Osteocyte (in vitro differentiated cells): Measurements from ENCODE around the gene CPN2. TPM values are rescaled to one million over a fixed set of nuclear protein-coding genes. Genes with fewer than 3 reads are reported as not detected.

Source experiments
- DNase-seq: peaks from one replicate; pipeline ENCODE4 v3.0.0; 2021; ENCODE audit warnings: mixed read lengths; ENCODE audit not compliant: unreplicated experiment; ENCODE audit errors: extremely low spot score
- H3K27ac Mint-ChIP-seq: one replicate; pipeline ENCODE4 v1.8.0; 2021; ENCODE audit warnings: mild to moderate bottlenecking, mixed read lengths; ENCODE audit not compliant: unreplicated experiment
- H3K27me3 Mint-ChIP-seq: one replicate; pipeline ENCODE4 v1.8.0; 2021; ENCODE audit warnings: mixed read lengths; ENCODE audit not compliant: unreplicated experiment
- H3K36me3 Mint-ChIP-seq: one replicate; pipeline ENCODE4 v1.8.0; 2021; ENCODE audit warnings: mixed read lengths; ENCODE audit not compliant: unreplicated experiment
- H3K4me1 Mint-ChIP-seq: one replicate; pipeline ENCODE4 v1.8.0; 2021; ENCODE audit warnings: mixed read lengths; ENCODE audit not compliant: unreplicated experiment
- H3K4me3 Mint-ChIP-seq: one replicate; pipeline ENCODE4 v1.8.0; 2021; ENCODE audit warnings: mild to moderate bottlenecking, moderate library complexity, mixed read lengths; ENCODE audit not compliant: unreplicated experiment
- H3K9me3 Mint-ChIP-seq: one replicate; pipeline ENCODE4 v1.8.0; 2021; ENCODE audit warnings: mixed read lengths; ENCODE audit not compliant: unreplicated experiment
- total RNA-seq: library from RNA; stranded (reverse); gene quantifications from 2 replicates; pipeline ENCODE4 v1.2.1, GENCODE V29; 2021
- TF ChIP-seq, protein P1 (sequence below): fragments of 200-600 bp; sonication (generic); IDR thresholded peaks from 2 replicates; pipeline ENCODE4 v1.5.0; 2021; ENCODE audit warnings: antibody characterized with exemption, mild to moderate bottlenecking, moderate library complexity

CPN2 gene
- total RNA-seq, 1 donor from 2014 or later: not detected

DNA sequence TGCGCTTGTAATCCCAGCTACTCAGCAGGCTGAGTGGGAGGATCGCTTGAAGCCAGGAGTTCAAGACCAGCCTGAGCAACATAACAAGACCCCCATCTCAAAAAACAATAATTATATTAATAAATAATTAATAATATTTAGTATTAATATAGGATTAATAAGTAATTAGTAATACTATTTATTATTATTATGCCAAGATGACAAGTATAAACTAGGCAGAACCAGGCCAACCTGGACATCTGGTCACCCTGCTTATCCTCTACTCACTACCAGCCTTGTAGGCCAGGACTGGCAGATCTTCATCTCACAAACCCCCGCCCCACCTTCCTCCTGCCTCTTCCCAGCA is 429 bp downstream of the CPN2 start:
- Mint-ChIP-seq H3K4me1 (no peaks in the 10 kb centered on the region), H3K36me3 (no peaks in the 10 kb centered on the region), H3K27me3 (peaks cover 23% of the 10 kb centered on the region), H3K4me3 (no peak overlapping the region), H3K9me3 (no peaks in the 10 kb centered on the region), H3K27ac (no peak overlapping the region)
- TF ChIP-seq, protein P1, sequence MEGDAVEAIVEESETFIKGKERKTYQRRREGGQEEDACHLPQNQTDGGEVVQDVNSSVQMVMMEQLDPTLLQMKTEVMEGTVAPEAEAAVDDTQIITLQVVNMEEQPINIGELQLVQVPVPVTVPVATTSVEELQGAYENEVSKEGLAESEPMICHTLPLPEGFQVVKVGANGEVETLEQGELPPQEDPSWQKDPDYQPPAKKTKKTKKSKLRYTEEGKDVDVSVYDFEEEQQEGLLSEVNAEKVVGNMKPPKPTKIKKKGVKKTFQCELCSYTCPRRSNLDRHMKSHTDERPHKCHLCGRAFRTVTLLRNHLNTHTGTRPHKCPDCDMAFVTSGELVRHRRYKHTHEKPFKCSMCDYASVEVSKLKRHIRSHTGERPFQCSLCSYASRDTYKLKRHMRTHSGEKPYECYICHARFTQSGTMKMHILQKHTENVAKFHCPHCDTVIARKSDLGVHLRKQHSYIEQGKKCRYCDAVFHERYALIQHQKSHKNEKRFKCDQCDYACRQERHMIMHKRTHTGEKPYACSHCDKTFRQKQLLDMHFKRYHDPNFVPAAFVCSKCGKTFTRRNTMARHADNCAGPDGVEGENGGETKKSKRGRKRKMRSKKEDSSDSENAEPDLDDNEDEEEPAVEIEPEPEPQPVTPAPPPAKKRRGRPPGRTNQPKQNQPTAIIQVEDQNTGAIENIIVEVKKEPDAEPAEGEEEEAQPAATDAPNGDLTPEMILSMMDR: no peak
- no peak for DNase-seq

DNA sequence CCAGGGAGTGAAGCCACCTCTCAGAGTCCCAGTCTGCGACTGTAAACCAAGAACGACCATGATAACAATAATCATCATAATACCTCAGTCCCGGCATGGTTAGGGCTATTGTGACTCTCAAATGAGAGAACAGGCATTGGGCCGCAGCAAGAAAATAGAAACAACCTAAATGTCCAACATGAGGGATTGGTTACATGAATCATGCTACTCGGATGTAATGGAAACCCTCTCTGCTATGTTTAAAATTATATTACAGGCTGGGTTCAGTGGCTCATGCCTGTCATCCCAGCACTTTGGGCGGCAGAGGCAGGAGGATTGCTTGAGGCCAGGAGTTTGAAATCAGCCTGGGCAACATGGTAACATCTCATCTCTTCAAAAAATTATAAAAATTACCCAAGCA is 2.8 kb downstream of the CPN2 start:
- Mint-ChIP-seq H3K27me3 (peaks cover 18% of the 10 kb centered on the region), H3K9me3 (no peaks in the 10 kb centered on the region), H3K4me1 (no peaks in the 10 kb centered on the region), H3K4me3 (no peak overlapping the region), H3K27ac (no peak overlapping the region), H3K36me3 (no peaks in the 10 kb centered on the region)
- TF ChIP-seq, protein P1: no peak
- DNase-seq: no peak

DNA sequence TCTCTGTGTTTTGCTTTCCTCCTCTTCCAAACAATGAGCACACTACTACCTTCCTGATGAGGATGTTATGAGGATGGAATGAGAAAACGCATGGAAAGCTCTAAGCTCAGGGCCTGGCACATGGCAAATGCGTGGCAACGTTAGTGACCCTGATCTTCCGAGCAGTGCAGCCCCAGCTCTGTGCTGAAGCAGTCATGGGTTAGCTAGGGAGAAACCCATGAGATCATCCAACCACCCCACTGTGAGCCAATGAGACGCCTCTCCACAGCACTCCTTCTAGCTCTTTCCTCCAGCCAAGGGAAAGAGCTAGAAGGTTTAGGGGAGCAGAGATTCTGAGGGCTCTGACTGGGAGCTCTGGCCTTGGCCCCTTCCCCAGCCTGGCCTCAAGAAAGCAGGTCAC is 4.5 kb downstream of the CPN2 start:
- TF ChIP-seq, protein P1: no peak
- no peaks in the 10 kb centered on the region for H3K36me3 Mint-ChIP-seq
- DNase-seq: no peak
- no peaks in the 10 kb centered on the region for H3K4me1 Mint-ChIP-seq
- peaks cover 28% of the 10 kb centered on the region for H3K27me3 Mint-ChIP-seq
- no peak overlapping the region for H3K27ac Mint-ChIP-seq
- H3K4me3 Mint-ChIP-seq: no peak overlapping the region
- no peaks in the 10 kb centered on the region for H3K9me3 Mint-ChIP-seq

DNA sequence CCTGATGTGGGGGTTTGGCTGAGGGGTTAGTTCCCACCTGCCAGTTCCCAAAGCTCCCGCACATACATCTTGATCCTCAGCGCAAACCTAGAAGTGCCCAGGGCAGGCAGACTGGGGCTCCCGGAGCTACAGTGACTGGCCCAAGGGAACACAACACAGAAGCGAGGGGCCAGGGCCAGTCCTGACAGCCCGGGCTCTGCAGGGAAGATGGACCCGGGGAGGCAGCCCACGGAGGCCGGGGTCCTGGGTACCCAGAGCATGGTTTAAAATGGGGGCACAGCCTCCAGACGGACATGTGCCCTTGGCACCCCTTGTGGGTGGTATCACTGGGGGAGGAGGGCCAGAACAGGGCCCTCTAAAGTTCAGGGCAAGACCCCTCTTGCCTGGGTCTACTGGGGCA is 5.1 kb downstream of the CPN2 start:
- Mint-ChIP-seq H3K4me3 (no peak overlapping the region), H3K27ac (no peak overlapping the region), H3K9me3 (no peaks in the 10 kb centered on the region), H3K27me3 (peaks cover 28% of the 10 kb centered on the region), H3K4me1 (no peaks in the 10 kb centered on the region), H3K36me3 (no peaks in the 10 kb centered on the region)
- no peak for DNase-seq
- TF ChIP-seq, protein P1: no peak

DNA sequence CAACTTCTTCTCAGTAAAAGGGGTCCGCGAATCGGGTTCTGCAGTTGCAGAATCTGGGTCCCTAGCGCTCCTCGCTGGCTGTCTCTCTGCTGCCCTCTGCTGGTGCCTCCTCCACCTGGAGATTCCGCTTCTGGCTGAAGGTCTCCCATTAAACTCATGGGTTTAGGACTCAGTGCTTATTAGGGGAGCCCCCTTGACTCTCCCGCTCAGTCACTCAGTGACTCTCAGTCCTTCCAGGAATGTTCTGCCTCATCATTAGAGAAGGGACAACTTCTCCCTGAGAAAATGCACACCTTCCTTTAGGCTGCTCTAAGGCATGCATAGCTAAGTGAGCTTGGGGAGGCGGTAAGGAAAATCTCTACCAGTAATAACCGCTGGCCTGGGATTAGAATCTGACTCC is 7.1 kb downstream of the CPN2 start:
- DNase-seq: peak; percentile 90
- no peak overlapping the region for H3K4me3 Mint-ChIP-seq
- no peaks in the 10 kb centered on the region for H3K9me3 Mint-ChIP-seq
- H3K27me3 Mint-ChIP-seq: peaks cover 28% of the 10 kb centered on the region
- H3K27ac Mint-ChIP-seq: no peak overlapping the region
- TF ChIP-seq, protein P1: peak; percentile 98
- H3K4me1 Mint-ChIP-seq: no peaks in the 10 kb centered on the region
- H3K36me3 Mint-ChIP-seq: no peaks in the 10 kb centered on the region
